ENCODE measurements around the gene TMEM135. TPM values are rescaled to one million over a fixed set of nuclear protein-coding genes. Genes with fewer than 3 reads are reported as not detected.
A peak's percentile ranks its signal among the peaks of the same experiment; 100 is the strongest.

The TMEM135 gene
- total RNA-seq (2022) = 88.6 and 95.2 TPM in 2 replicates
- percentile 96 among the genes with signal in this experiment for Bru-seq, nascent RNA
- percentile 91 among the genes with signal in this experiment for BruChase-seq, experiment 1, labeled RNA remaining after a 2-hour chase
- BruChase-seq, experiment 2, labeled RNA remaining after a 6-hour chase = percentile 87 among the genes with signal in this experiment
- long read RNA-seq, transcript TMEM135-202 (14 exons, 3,938 nt) = minor isoform, 22 of 129 reads
- long read RNA-seq, transcript TMEM135-201 (15 exons, 2,433 nt) = major isoform, 73 of 129 reads
- long read RNA-seq, partial matches to known transcripts = 5 of 129 reads
- long read RNA-seq, other reads (novel, unspliced or antisense) = 29 of 129 reads

DNA sequence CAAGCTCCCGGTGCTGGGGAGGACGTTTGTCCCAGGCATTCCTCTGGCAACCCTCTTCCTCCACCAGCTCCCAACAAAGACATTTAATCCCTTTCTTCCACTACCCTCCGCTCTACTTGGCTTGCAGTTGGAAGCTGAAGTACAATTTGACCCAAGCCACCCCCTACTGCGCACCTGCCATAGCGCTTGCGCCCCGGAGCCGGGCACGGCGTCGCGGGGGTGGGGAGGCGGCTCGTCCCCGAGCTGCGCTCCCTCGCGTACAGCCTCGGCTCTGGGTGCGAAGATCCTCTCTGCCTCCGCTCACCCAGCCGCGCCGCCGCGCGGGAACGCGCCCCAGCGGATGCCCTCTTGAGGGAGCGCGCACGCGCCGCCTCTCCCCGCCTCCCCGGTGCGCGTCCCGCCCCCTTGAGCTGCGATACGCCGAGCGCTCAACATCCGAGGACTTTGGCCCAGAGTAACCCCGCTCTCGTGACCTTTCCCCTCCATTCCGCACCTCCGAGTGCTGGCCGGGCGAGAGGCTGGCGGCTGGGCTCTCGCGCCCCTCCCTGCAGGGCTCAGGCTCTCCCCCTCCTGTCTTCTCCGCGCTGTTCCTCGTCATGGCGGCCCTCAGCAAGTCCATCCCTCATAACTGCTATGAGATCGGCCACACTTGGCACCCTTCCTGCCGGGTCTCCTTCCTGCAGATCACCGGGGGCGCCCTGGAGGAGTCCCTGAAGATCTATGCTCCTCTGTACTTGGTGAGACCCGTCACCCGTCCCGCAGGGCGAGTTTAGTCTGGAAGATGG is at the start of gene TMEM135:
TSS of gene TMEM135 (plus strand) at position 485 of the 785 bp plus-strand sequence. CDS start at position 597, 112 bp downstream.
- Histone ChIP-seq H3K4me1 (peaks cover 11% of the 10 kb centered on the region), H3K36me3 (ENCODE audit: control insufficient read depth, insufficient read depth, low read length) (no peaks in the 10 kb centered on the region), H3K4me3 (ENCODE audit: low read depth, low read length) (peak within 1 kb of the TSS; percentile 83), H3K9me3 (no peaks in the 10 kb centered on the region), H3K27me3 (replicated peaks; ENCODE audit: control insufficient read depth, insufficient read depth, low read length) (no peaks in the 10 kb centered on the region)
- peak within 1 kb of the TSS; percentile 81 for H3K27ac Mint-ChIP-seq (ENCODE audit: unreplicated experiment)
- ChIA-PET CTCF (interaction anchor here (0.6 to 2.6 kb wide), 22 partner anchors 17 to 1250 kb away, joined by 3 to 33 read pairs (median 6); partner anchors contain the start of gene FZD4), POLR2A (interaction anchor here (0.6 to 2.0 kb wide), 24 partner anchors 8 to 1980 kb away, joined by 3 to 33 read pairs (median 5); partner anchors contain the start of gene FZD4)
- TF ChIP-seq, protein P1, sequence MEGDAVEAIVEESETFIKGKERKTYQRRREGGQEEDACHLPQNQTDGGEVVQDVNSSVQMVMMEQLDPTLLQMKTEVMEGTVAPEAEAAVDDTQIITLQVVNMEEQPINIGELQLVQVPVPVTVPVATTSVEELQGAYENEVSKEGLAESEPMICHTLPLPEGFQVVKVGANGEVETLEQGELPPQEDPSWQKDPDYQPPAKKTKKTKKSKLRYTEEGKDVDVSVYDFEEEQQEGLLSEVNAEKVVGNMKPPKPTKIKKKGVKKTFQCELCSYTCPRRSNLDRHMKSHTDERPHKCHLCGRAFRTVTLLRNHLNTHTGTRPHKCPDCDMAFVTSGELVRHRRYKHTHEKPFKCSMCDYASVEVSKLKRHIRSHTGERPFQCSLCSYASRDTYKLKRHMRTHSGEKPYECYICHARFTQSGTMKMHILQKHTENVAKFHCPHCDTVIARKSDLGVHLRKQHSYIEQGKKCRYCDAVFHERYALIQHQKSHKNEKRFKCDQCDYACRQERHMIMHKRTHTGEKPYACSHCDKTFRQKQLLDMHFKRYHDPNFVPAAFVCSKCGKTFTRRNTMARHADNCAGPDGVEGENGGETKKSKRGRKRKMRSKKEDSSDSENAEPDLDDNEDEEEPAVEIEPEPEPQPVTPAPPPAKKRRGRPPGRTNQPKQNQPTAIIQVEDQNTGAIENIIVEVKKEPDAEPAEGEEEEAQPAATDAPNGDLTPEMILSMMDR (IDR thresholded peaks at IDR 0.05; ENCODE audit: insufficient read depth in 1 of 2, low read depth in 1 of 2, low read length in 1 of 2, severe bottlenecking in 1 of 2, unreplicated experiment in 1 of 2) = peak in 1 of 2 experiments; percentile 62
- peaks cover 59% of the 10 kb centered on the region for H3K4me1 Mint-ChIP-seq (ENCODE audit: low read depth, unreplicated experiment)
- no peaks in the 10 kb centered on the region for H3K27me3 Mint-ChIP-seq (ENCODE audit: insufficient read depth, unreplicated experiment)
- H3K36me3 Mint-ChIP-seq (ENCODE audit: insufficient read depth, unreplicated experiment) = peaks cover 23% of the 10 kb centered on the region
- H3K4me3 Mint-ChIP-seq (ENCODE audit: unreplicated experiment) = peak within 1 kb of the TSS; percentile 97
- no peaks in the 10 kb centered on the region for H3K9me3 Mint-ChIP-seq (ENCODE audit: unreplicated experiment)
- DNase-seq = peak; percentile 99 to 100
- no TSS peak for BruUV-seq (replicated peaks)
- intact Hi-C loops (cut with micrococcal nuclease; ENCODE audit: unreplicated experiment) = loop anchor here (1.0 to 5.0 kb wide), 5 partner anchors 37 to 255 kb away; no protein-coding TSS in a partner anchor

- BruUV-seq (replicated peaks) = no TSS peak
- intact Hi-C loops (cut with micrococcal nuclease; ENCODE audit: unreplicated experiment) = loop anchor here (10.0 kb wide), 1 partner anchor 906 kb away; no protein-coding TSS in a partner anchor
These were observed 49.3 kb upstream of the TMEM135 start for GRCh38 chr11:86988351-86988881.

More at GRCh38 chr11:86988351-86988881, 49.3 kb upstream of the TMEM135 start:
- ChIA-PET POLR2A (no interaction called here), CTCF (no interaction called here)
- Mint-ChIP-seq H3K36me3 (ENCODE audit: insufficient read depth, unreplicated experiment) (no peaks in the 10 kb centered on the region), H3K4me3 (ENCODE audit: unreplicated experiment) (no peak overlapping the region), H3K27ac (ENCODE audit: unreplicated experiment) (no peak overlapping the region), H3K9me3 (ENCODE audit: unreplicated experiment) (no peaks in the 10 kb centered on the region), H3K27me3 (ENCODE audit: insufficient read depth, unreplicated experiment) (no peaks in the 10 kb centered on the region), H3K4me1 (ENCODE audit: low read depth, unreplicated experiment) (peaks cover 30% of the 10 kb centered on the region)
- peaks cover 22% of the 10 kb centered on the region for H3K4me1 ChIP-seq
- no peak overlapping the region for H3K4me3 ChIP-seq (ENCODE audit: low read depth, low read length)
- H3K27me3 ChIP-seq (replicated peaks; ENCODE audit: control insufficient read depth, insufficient read depth, low read length) = no peaks in the 10 kb centered on the region
- H3K36me3 ChIP-seq (ENCODE audit: control insufficient read depth, insufficient read depth, low read length) = no peaks in the 10 kb centered on the region
- no peaks in the 10 kb centered on the region for H3K9me3 ChIP-seq
- TF ChIP-seq, protein P1 (IDR thresholded peaks at IDR 0.05; ENCODE audit: insufficient read depth in 1 of 2, low read depth in 1 of 2, low read length in 1 of 2, severe bottlenecking in 1 of 2, unreplicated experiment in 1 of 2) = no peak
- DNase-seq = no peak
